ENCODE results near the gene SPATA31C2.
"Not testable (repeated sequence)": the region's sequence is repeated elsewhere in the genome, so short reads cannot be mapped to it uniquely, and the experiment has no call there.

DNA sequence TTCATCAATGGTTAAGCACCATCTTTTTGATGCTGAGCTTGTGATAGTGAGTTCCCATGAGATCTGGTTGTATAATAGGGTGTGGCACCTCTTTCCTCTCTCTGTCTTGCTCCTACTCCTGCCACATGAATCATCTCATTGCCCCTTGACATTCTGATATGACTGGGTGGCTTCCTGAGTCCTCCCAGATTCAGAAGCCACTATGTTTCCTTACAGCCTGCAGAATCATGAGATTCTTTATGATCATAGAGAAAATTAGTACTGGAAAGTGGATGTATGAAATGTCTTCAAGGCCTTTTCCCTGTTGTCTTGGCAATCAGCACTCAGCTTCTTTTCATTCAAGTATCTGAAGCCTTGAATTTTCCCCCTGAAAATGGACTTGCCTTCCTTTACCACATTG, 14.9 kb downstream of the SPATA31C2 start:
- TF ChIP-seq POLR2AphosphoS5, GABPA (IDR thresholded peaks at IDR 0.05; ENCODE audit: low read depth): not testable (repeated sequence)
- TF ChIP-seq, protein P1, sequence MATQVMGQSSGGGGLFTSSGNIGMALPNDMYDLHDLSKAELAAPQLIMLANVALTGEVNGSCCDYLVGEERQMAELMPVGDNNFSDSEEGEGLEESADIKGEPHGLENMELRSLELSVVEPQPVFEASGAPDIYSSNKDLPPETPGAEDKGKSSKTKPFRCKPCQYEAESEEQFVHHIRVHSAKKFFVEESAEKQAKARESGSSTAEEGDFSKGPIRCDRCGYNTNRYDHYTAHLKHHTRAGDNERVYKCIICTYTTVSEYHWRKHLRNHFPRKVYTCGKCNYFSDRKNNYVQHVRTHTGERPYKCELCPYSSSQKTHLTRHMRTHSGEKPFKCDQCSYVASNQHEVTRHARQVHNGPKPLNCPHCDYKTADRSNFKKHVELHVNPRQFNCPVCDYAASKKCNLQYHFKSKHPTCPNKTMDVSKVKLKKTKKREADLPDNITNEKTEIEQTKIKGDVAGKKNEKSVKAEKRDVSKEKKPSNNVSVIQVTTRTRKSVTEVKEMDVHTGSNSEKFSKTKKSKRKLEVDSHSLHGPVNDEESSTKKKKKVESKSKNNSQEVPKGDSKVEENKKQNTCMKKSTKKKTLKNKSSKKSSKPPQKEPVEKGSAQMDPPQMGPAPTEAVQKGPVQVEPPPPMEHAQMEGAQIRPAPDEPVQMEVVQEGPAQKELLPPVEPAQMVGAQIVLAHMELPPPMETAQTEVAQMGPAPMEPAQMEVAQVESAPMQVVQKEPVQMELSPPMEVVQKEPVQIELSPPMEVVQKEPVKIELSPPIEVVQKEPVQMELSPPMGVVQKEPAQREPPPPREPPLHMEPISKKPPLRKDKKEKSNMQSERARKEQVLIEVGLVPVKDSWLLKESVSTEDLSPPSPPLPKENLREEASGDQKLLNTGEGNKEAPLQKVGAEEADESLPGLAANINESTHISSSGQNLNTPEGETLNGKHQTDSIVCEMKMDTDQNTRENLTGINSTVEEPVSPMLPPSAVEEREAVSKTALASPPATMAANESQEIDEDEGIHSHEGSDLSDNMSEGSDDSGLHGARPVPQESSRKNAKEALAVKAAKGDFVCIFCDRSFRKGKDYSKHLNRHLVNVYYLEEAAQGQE (IDR thresholded peaks at IDR 0.05; ENCODE audit: insufficient replicate concordance, low read depth): not testable (repeated sequence)
- TF ChIP-seq, protein P2, sequence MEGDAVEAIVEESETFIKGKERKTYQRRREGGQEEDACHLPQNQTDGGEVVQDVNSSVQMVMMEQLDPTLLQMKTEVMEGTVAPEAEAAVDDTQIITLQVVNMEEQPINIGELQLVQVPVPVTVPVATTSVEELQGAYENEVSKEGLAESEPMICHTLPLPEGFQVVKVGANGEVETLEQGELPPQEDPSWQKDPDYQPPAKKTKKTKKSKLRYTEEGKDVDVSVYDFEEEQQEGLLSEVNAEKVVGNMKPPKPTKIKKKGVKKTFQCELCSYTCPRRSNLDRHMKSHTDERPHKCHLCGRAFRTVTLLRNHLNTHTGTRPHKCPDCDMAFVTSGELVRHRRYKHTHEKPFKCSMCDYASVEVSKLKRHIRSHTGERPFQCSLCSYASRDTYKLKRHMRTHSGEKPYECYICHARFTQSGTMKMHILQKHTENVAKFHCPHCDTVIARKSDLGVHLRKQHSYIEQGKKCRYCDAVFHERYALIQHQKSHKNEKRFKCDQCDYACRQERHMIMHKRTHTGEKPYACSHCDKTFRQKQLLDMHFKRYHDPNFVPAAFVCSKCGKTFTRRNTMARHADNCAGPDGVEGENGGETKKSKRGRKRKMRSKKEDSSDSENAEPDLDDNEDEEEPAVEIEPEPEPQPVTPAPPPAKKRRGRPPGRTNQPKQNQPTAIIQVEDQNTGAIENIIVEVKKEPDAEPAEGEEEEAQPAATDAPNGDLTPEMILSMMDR (IDR thresholded peaks at IDR 0.05; ENCODE audit: insufficient read depth, low read length): not testable (repeated sequence)
